ENCODE results near the gene CTNNA3.
"Not testable (repeated sequence)": the region's sequence is repeated elsewhere in the genome, so short reads cannot be mapped to it uniquely, and the experiment has no call there.

Gene CTNNA3

GRCh38 chr10:67492317-67493019, 203.5 kb downstream of the CTNNA3 start:
- no peak for DNase-seq

GRCh38 chr10:67487906-67488619, 207.9 kb downstream of the CTNNA3 start:
- no peak for DNase-seq

GRCh38 chr10:67487199-67487598, 208.8 kb downstream of the CTNNA3 start:
- no peak for DNase-seq

- no peak for DNase-seq
These were observed 218.1 kb downstream of the CTNNA3 start for GRCh38 chr10:67477868-67478267.

GRCh38 chr10:67476201-67476600, 219.8 kb downstream of the CTNNA3 start:
- no peak for DNase-seq

- DNase-seq: no peak
These were observed 222.0 kb downstream of the CTNNA3 start for GRCh38 chr10:67473850-67474633.

GRCh38 chr10:67471022-67471421, 225.0 kb downstream of the CTNNA3 start:
- no peak for DNase-seq

GRCh38 chr10:67464278-67464677, 231.7 kb downstream of the CTNNA3 start:
- DNase-seq: no peak

- no peak for DNase-seq
These were observed 243.1 kb downstream of the CTNNA3 start for GRCh38 chr10:67452892-67453291.

GRCh38 chr10:67438605-67439304, 257.2 kb downstream of the CTNNA3 start:
- no peak for DNase-seq

- no peak for DNase-seq
These were observed 262.7 kb downstream of the CTNNA3 start for GRCh38 chr10:67433276-67433675.

- no peak for DNase-seq
These were observed 293.4 kb downstream of the CTNNA3 start for GRCh38 chr10:67402620-67403019.

GRCh38 chr10:67401711-67402110, 294.3 kb downstream of the CTNNA3 start:
- DNase-seq: no peak

GRCh38 chr10:67386841-67387533, 309.0 kb downstream of the CTNNA3 start:
- DNase-seq: not testable (repeated sequence)

GRCh38 chr10:67386260-67386659, 309.7 kb downstream of the CTNNA3 start:
- no peak for DNase-seq

GRCh38 chr10:67385566-67385965, 310.4 kb downstream of the CTNNA3 start:
- DNase-seq: no peak

- no peak for DNase-seq
These were observed 310.9 kb downstream of the CTNNA3 start for GRCh38 chr10:67385089-67385488.

- no peak for DNase-seq
These were observed 364.7 kb downstream of the CTNNA3 start for GRCh38 chr10:67331121-67331910.

GRCh38 chr10:67327626-67328535, 368.1 kb downstream of the CTNNA3 start:
- no peak for DNase-seq

- no peak for DNase-seq
These were observed 376.0 kb downstream of the CTNNA3 start for GRCh38 chr10:67319976-67320375.

All from GDM1 (cell line).